Esophagus squamous epithelium (tissue), 5 donors: ENCODE measurements around the gene DLG2. TPM values are rescaled to one million over a fixed set of nuclear protein-coding genes. Genes with fewer than 3 reads are reported as not detected.

ENCODE experiments used
- DNase-seq: peaks from one replicate; lab custom pipeline; 2025; lab: John Stamatoyannopoulos, UW
- H3K27ac ChIP-seq, 4 donors: fragments of 200-600 bp; sonication (generic); one replicate each; pipeline ENCODE4 v1.5.1; 2016 to 2019; ENCODE audit warnings: mild to moderate bottlenecking in 1 of 4
- H3K27me3 ChIP-seq, 4 donors: fragments of 200-600 bp; sonication (generic); 1 replicate in 3 of 4; 2 replicates in 1 of 4; pipeline versions ENCODE4 v1.5.1 to v1.6.0; 2017 to 2021; ENCODE audit warnings: antibody characterized with exemption in 1 of 4
- H3K36me3 ChIP-seq, 3 donors: fragments of 200-600 bp; sonication (generic); one replicate each; pipeline ENCODE4 v1.5.1; 2016 to 2019
- H3K4me1 ChIP-seq, 3 donors: fragments of 200-600 bp; sonication (generic); one replicate each; pipeline ENCODE4 v1.5.1; 2017 to 2019
- H3K4me3 ChIP-seq, 4 donors: fragments of 200-600 bp; sonication (generic); 1 replicate in 3 of 4; 2 replicates in 1 of 4; pipeline ENCODE4 v1.5.1; 2016 to 2019; ENCODE audit warnings: mild to moderate bottlenecking in 2 of 4, moderate library complexity in 1 of 4
- H3K9me3 ChIP-seq, 3 donors: fragments of 200-600 bp; sonication (generic); one replicate each; pipeline ENCODE4 v1.5.1; 2016 to 2019
- POLR2A ChIP-seq, 4 donors: fragments of 450-650 bp; IDR thresholded peaks; one replicate each; pipeline ENCODE4 v1.6.1; 2017; ENCODE audit warnings: antibody characterized with exemption in 4 of 4, mild to moderate bottlenecking in 4 of 4, moderate library complexity in 3 of 4
- WGBS, 2 donors: methylation state at CpG; one replicate each; pipeline ENCODE4 v1.1.5; 2018; 5-methylcytosine and 5-hydroxymethylcytosine counted together
- intact Hi-C: fragments of 100-400 bp; cut with DNase I; formaldehyde crosslinking; loops from one replicate; pipeline ENCODE4 v1.15.0; 2022
- total RNA-seq, 4 donors: library from RNA; depleted of rRNA; stranded (reverse); fragments of >200 nt; gene quantifications; one replicate each; pipeline ENCODE4 v1.1.0, GENCODE V29; 2016
- TF ChIP-seq, protein P1 (sequence below), 6 experiments: fragments of 450-650 bp in 4 of 6; fragments of 200-600 bp in 2 of 6; sonication (generic) in 2 of 6; IDR thresholded peaks; one replicate each; pipeline ENCODE4 v1.5.1; 2016 to 2019; ENCODE audit warnings: antibody characterized with exemption in 6 of 6, mild to moderate bottlenecking in 4 of 6, moderate library complexity in 4 of 6
- donor health status: DM: yes; HTN: yes; CAD: no.

DLG2 gene
- total RNA-seq, 4 donors from 2014 or later, result 2.9 to 27.7 (median 12.6) TPM

GRCh38 chr11:84165139-84165538 is 1462.0 kb downstream of the DLG2 start:
- WGBS, 2 donors, result 73 to 78% methylated on average over 2 of the region's 2 CpGs
- intact Hi-C loops, result no loop called here
- no peak for DNase-seq
- Histone ChIP-seq H3K27me3 (no peaks in the 10 kb centered on the region), H3K36me3 (no peaks in the 10 kb centered on the region), H3K27ac (no peak overlapping the region), H3K9me3 (no peaks in the 10 kb centered on the region), H3K4me1 (no peaks in the 10 kb centered on the region), H3K4me3 (no peak overlapping the region)
- TF ChIP-seq POLR2A (IDR thresholded peaks at IDR 0.05), result no peak
- TF ChIP-seq, protein P1, sequence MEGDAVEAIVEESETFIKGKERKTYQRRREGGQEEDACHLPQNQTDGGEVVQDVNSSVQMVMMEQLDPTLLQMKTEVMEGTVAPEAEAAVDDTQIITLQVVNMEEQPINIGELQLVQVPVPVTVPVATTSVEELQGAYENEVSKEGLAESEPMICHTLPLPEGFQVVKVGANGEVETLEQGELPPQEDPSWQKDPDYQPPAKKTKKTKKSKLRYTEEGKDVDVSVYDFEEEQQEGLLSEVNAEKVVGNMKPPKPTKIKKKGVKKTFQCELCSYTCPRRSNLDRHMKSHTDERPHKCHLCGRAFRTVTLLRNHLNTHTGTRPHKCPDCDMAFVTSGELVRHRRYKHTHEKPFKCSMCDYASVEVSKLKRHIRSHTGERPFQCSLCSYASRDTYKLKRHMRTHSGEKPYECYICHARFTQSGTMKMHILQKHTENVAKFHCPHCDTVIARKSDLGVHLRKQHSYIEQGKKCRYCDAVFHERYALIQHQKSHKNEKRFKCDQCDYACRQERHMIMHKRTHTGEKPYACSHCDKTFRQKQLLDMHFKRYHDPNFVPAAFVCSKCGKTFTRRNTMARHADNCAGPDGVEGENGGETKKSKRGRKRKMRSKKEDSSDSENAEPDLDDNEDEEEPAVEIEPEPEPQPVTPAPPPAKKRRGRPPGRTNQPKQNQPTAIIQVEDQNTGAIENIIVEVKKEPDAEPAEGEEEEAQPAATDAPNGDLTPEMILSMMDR (IDR thresholded peaks at IDR 0.05), result no peak

GRCh38 chr11:84164728-84165127 is 1462.4 kb downstream of the DLG2 start:
- intact Hi-C loops, result no loop called here
- WGBS, 2 donors, result 51 to 60% methylated on average over 2 of the region's 2 CpGs

GRCh38 chr11:84163116-84163515 is 1464.0 kb downstream of the DLG2 start:
- H3K36me3 ChIP-seq, result no peaks in the 10 kb centered on the region
- H3K27me3 ChIP-seq, result no peaks in the 10 kb centered on the region
- TF ChIP-seq, protein P1 (IDR thresholded peaks at IDR 0.05), result no peak
- no peak for TF ChIP-seq POLR2A (IDR thresholded peaks at IDR 0.05)
- H3K9me3 ChIP-seq, result no peaks in the 10 kb centered on the region
- H3K27ac ChIP-seq, result no peak overlapping the region
- no peak for DNase-seq
- no peaks in the 10 kb centered on the region for H3K4me1 ChIP-seq
- intact Hi-C loops, result no loop called here
- no peak overlapping the region for H3K4me3 ChIP-seq

More at GRCh38 chr11:84164728-84165127, 1462.4 kb downstream of the DLG2 start:
- Histone ChIP-seq H3K4me1 (no peaks in the 10 kb centered on the region), H3K27me3 (no peaks in the 10 kb centered on the region), H3K4me3 (no peak overlapping the region), H3K36me3 (no peaks in the 10 kb centered on the region), H3K9me3 (no peaks in the 10 kb centered on the region), H3K27ac (no peak overlapping the region)
- no peak for DNase-seq
- TF ChIP-seq POLR2A (IDR thresholded peaks at IDR 0.05), result no peak
- TF ChIP-seq, protein P1 (IDR thresholded peaks at IDR 0.05), result no peak

DNA sequence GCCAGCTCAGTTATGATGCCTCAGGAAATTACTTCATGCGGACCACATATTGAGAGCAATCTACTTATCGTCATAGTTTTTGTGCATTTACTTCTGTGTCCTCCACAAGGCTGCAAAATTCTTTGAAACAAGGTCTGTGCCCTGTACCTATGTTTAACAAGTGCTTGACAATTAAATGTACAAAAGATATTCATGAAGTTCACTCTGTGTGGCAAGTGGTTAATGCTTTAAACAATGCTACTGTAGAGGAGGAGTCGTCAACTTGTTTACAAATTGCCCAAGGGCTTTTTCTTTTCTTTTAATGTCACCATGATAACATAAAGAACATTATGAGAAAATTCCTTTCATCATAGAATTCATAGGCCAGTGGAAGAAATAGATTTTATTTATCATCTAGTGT is 1469.5 kb downstream of the DLG2 start:
- 65 to 66% methylated on average over 3 of the region's 3 CpGs for WGBS, 2 donors
- intact Hi-C loops, result no loop called here
- H3K36me3 ChIP-seq, result no peaks in the 10 kb centered on the region
- no peaks in the 10 kb centered on the region for H3K4me1 ChIP-seq
- no peaks in the 10 kb centered on the region for H3K27me3 ChIP-seq
- no peaks in the 10 kb centered on the region for H3K9me3 ChIP-seq
- no peak overlapping the region for H3K27ac ChIP-seq
- H3K4me3 ChIP-seq, result no peak overlapping the region
- TF ChIP-seq POLR2A (IDR thresholded peaks at IDR 0.05), result no peak
- TF ChIP-seq, protein P1 (IDR thresholded peaks at IDR 0.05), result no peak
- DNase-seq, result no peak

DNA sequence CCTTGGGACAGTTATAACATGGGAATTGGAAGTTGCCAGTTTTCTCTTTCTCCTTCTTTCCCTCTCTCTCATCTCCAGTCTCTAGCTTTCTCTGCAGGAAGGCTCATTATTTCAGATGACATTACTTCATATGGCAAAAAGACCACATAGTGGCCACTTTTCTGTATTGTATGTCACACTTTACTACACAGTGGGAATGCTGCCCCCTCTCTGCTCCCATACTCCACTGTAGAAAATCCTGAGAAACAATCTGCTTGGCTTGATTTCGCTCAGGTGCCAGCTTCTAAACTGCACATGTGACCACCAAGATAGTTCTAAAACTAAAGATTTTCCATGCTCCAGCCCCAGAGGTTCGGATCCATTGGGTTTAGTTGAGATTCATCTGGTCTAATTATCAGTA is 1480.3 kb downstream of the DLG2 start:
- no peak for DNase-seq
- H3K27ac ChIP-seq, result no peak overlapping the region
- H3K9me3 ChIP-seq, result no peaks in the 10 kb centered on the region
- no peaks in the 10 kb centered on the region for H3K36me3 ChIP-seq
- 59 to 60% methylated on average over 2 of the region's 2 CpGs for WGBS, 2 donors
- no peaks in the 10 kb centered on the region for H3K27me3 ChIP-seq
- no peak for TF ChIP-seq POLR2A (IDR thresholded peaks at IDR 0.05)
- TF ChIP-seq, protein P1 (IDR thresholded peaks at IDR 0.05), result no peak
- intact Hi-C loops, result no loop called here
- no peak overlapping the region for H3K4me3 ChIP-seq
- no peaks in the 10 kb centered on the region for H3K4me1 ChIP-seq
